ENCODE data around the gene SAP30L.

- TF ChIP-seq ZNF274 (IDR thresholded peaks at IDR 0.05; ENCODE audit: low read depth, low read length) (no peak), YY1 (IDR thresholded peaks at IDR 0.05; ENCODE audit: insufficient read depth, insufficient read length) (no peak)
Observed at GRCh38 chr5:154403234-154403633, 42.6 kb upstream of the SAP30L start.

All from NT2/D1 (cell line).